GM18909 (cell line): ENCODE measurements around the gene SHISA3.
"Not testable (repeated sequence)": the region's sequence is repeated elsewhere in the genome, so short reads cannot be mapped to it uniquely, and the experiment has no call there.

ENCODE experiments used
- ATAC-seq: cut with Tn5 transposase; IDR thresholded peaks from one replicate; pipeline ENCODE4 v1.9.1; 2021; ENCODE audit warnings: mild to moderate bottlenecking; ENCODE audit not compliant: unreplicated experiment, poor library complexity

The SHISA3 gene

GRCh38 chr4:42396752-42397634 lies at the start of gene SHISA3:
SHISA3 (plus strand) TSS chr4:42397488; CDS start chr4:42398057, 569 bp downstream.
- peak; percentile 50 for ATAC-seq

- no peak for ATAC-seq
Measured at GRCh38 chr4:42348247-42348646, 49.0 kb upstream of the SHISA3 start.

- ATAC-seq: no peak
Measured at GRCh38 chr4:42348692-42349091, 48.6 kb upstream of the SHISA3 start.

GRCh38 chr4:42350611-42351182 lies 46.6 kb upstream of the SHISA3 start:
- ATAC-seq: no peak

- no peak for ATAC-seq
Measured at GRCh38 chr4:42352049-42352448, 45.2 kb upstream of the SHISA3 start.

GRCh38 chr4:42357325-42357724 lies 40.0 kb upstream of the SHISA3 start:
- ATAC-seq: no peak

GRCh38 chr4:42359711-42360110 lies 37.6 kb upstream of the SHISA3 start:
- ATAC-seq: no peak

GRCh38 chr4:42360256-42360669 lies 37.0 kb upstream of the SHISA3 start:
- ATAC-seq: no peak

GRCh38 chr4:42361456-42361855 lies 35.8 kb upstream of the SHISA3 start:
- no peak for ATAC-seq

GRCh38 chr4:42362591-42362990 lies 34.7 kb upstream of the SHISA3 start:
- ATAC-seq: no peak

- ATAC-seq: no peak
Measured at GRCh38 chr4:42363614-42364013, 33.7 kb upstream of the SHISA3 start.

- ATAC-seq: no peak
Measured at GRCh38 chr4:42364266-42365053, 32.8 kb upstream of the SHISA3 start.

GRCh38 chr4:42366959-42367358 lies 30.3 kb upstream of the SHISA3 start:
- no peak for ATAC-seq

GRCh38 chr4:42369489-42369888 lies 27.8 kb upstream of the SHISA3 start:
- no peak for ATAC-seq

GRCh38 chr4:42371305-42372252 lies 25.7 kb upstream of the SHISA3 start:
- no peak for ATAC-seq

GRCh38 chr4:42372303-42372702 lies 25.0 kb upstream of the SHISA3 start:
- not testable (repeated sequence) for ATAC-seq

GRCh38 chr4:42377497-42377896 lies 19.8 kb upstream of the SHISA3 start:
- ATAC-seq: no peak

GRCh38 chr4:42381666-42382065 lies 15.6 kb upstream of the SHISA3 start:
- ATAC-seq: no peak

- no peak for ATAC-seq
Measured at GRCh38 chr4:42385516-42385915, 11.8 kb upstream of the SHISA3 start.
